Cerebellar nuclear complex (tissue), 1 donor: Measurements from ENCODE around the gene BTN2A1.

Experiments used
- DNase-seq, 2 experiments: peaks; one replicate each; lab custom pipeline; 2025; lab: John Stamatoyannopoulos, UW

BTN2A1 gene

GRCh38 chr6:26468829-26469228 is 11.1 kb downstream of the BTN2A1 start:
- no peak for DNase-seq

- DNase-seq = no peak
These were observed 12.9 kb downstream of the BTN2A1 start for GRCh38 chr6:26470643-26471042.

GRCh38 chr6:26471970-26472369 is 14.2 kb downstream of the BTN2A1 start:
- DNase-seq = no peak

- no peak for DNase-seq
These were observed 15.0 kb downstream of the BTN2A1 start for GRCh38 chr6:26472549-26473290.

DNA sequence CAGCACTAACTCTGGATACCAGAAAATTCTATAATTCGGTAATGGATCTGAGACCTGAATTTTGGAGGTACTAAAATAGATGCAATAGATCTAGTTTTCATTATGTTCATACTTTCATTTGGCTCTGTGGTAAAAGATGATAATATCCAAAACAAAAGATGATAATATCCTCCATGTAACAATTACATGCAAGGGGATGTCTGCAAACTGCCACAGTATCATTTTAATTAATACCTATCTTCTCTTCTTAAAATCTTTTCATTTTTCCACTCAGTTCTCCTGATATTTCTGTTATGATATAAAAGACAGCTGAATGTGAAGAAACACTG is 15.6 kb downstream of the BTN2A1 start:
- no peak for DNase-seq

DNA sequence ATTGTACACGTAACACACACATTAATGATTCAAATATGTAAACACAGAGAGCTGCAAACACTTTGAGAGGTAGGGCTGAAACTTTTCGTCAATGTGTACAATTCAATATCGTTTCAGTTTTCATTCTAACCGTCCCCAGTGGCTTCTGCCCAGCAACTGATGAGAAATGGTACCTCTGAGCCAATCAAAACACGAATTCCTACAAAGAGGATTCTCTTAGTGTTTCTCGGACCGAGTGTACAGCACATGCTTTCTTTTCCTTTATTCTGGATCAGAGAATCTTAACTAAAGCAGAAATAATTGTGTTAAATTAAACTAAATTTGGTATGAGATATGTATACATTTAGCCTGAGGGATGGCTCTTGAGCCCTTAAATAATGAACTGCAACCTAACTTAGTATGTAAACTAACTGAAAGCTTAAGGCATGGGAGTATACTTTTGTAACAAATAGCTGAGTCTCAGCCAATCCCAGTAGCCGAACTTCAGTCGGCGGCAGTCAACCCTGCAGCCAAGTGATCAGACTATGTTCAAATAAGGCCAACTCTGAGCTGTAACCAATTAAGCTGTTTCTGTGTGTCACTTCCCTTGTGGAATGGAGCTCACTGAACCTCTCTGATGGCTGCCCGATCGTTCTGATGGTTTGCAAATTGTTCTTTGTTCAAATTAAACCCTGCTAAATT is 16.1 kb downstream of the BTN2A1 start:
- DNase-seq = no peak

GRCh38 chr6:26474439-26474881 is 16.7 kb downstream of the BTN2A1 start:
- DNase-seq = no peak

DNA sequence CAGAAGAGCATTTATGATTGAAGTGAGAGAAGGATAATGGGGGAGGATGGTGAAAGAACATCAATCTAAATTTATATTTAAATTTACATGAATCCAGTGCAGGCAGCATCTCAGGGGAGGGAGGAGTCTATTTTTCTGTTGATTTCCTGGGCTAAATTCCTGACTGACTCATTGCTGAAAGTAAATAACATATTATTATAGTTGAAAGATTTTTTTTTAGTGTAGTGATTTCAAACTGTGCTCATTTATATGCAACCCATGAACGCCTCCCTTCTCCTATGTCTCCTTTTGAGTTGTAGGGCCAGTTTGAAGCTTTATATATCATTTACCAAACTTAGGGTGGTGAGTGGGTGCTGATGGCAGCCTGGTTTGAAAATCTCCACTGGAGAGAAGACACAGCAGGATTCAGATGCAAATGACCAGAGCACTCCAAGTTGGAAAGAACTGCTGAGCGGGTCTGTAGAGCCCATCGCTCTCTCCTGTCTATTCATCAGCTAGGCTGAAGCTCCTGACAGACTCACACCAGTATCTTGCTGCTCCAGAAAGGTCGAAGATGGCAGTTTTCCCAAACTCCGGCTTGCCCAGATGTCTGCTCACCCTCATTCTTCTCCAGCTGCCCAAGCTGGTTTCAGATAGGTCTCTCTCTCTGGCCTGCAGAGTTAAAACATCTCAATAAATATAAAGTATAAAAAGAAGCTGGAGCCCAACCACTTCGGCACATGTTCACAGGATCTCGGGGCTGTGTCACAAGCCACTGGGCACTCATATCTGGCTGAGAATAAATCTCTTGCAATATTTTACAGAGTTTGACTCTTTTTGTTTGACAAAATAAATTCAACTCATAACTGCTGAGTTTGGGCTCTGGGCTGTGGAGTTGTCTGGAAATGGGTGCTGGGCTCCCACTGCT is 18.3 kb downstream of the BTN2A1 start:
- DNase-seq = no peak

- no peak for DNase-seq
These were observed 19.1 kb downstream of the BTN2A1 start for GRCh38 chr6:26476896-26477295.

DNA sequence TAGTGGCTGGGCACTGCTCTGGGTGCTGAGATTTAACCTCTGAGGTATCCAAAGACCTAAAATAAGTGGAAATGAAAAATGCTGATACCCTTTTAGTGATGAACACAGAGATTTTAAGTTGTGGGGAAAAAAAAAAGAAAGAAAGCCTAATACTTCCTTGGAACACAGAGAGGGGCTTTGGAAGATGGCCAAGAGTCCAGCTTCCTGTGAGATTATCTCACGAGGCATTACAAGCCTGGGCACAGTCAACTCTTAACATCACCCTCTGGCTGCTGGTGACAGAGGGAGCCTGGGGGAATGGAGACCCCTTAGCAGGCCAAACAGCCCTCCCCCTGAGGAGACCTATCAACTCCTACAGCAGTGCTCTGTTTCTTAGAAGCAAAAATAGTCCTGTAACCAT is 19.7 kb downstream of the BTN2A1 start:
- DNase-seq = no peak

DNA sequence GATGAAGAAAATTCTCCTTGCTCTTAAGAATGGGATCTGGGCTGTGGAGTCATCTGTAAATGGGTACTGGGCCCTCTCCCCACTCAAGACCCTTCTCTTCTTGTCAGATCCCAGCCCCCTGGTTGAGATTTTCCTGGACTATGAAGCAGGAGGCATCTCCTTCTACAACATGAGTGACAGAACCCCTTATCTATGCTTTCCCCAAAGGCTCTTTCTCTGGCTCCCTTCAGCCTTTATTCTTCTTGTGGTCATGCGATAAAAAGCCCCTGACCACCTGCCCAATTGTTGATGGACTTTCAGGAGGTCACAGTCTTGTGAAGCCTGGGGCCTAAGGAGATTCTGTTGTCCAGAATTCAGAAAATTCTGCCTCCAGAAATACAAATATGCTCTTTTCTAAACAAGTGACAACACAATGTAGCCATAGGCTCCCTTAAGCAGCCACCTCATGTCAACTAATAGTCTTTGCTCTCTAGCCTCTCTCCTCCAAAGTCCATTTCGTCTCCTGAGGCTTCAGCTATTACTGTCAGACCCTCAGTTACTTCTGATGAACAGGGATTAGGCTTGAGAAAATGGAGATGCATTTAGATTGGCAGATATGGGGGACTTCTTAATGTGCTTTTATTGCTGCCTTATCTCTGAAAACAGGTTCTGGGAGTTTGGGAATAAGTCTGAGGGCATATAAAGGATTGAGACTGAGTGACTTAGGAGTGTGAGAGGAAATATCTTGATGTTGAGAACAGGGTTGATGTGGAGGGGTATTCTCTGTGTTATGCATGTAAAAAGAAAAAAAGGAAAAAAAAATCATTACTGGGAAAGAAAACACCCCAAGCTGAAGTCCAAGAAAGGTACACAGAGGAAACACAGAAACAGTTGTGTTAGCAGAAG is 20.6 kb downstream of the BTN2A1 start:
- DNase-seq = no peak

DNA sequence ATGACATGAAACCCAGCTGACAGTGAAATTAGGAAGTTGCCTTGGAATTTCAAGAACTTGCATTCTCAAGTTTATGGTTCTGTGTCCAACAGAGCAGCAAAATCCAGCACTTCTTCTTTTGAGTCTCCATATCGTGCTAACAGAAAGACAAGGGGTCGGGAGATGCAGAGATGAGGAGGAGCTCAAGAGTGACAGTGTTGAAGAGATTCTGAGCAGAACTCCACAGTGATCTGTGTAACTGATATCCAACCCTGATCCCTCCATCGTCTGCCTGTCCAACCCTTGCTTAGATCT is 21.2 kb downstream of the BTN2A1 start:
- no peak for DNase-seq

DNA sequence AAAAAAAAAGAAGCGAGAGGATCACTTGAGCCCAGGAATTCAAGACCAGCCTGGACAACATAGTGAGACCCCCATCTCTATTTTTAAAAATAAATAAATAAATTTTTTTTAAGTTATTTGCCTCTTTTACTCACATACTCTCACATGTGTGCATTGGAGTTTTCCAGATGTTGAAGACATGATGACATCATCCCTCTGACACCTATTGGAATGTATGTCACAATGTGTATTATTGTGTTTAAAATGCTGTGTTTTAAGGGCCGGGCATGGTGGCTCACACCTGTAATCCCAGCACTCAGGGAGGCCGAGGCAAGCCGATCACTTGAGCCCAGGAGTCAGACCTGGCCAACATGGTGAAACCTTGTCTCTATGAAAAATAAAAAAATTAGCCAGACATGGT is 24.6 kb downstream of the BTN2A1 start:
- DNase-seq = no peak

- DNase-seq = no peak
These were observed 26.0 kb downstream of the BTN2A1 start for GRCh38 chr6:26483727-26484126.

DNA sequence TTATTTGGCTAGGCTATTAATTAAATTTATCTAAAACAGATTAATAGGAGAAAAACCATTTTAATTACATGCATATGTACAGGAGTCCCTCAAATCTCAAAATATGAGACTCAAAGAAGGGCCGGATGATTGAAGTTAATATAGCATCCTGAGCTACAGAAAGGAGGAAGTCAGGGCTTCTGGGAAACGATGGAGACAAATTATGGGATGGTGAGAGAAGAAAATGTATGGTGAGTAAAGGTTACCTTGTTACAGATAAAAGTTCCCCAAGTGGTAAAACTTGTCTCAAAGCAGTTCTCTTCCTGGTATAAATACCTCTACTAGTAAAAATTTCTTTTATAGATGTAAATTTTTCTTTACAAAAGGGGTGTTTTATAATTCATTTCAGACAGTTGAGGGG is 26.4 kb downstream of the BTN2A1 start:
- DNase-seq = no peak

- DNase-seq = no peak
These were observed 27.5 kb downstream of the BTN2A1 start for GRCh38 chr6:26485112-26485780.

- DNase-seq = no peak
These were observed 28.6 kb downstream of the BTN2A1 start for GRCh38 chr6:26486358-26486757.

DNA sequence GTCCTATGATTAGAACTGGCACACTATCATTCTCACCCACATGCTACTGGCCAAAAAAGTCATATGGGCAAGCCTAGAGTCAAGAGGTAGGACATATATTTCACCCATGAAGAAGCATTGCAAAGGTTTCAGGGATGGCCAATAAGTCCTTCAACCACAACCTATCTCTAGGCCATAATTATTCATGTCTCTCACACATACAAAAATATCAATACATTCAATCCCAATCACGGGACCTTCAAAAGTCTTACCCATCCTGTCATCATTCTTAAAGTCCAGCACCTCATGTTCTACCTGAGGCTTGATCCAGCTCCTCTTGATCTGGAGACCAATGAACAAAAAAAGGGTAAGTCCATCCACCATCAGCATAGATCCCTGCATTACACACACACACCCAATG is 29.7 kb downstream of the BTN2A1 start:
- DNase-seq = no peak

GRCh38 chr6:26489996-26490964 is 32.5 kb downstream of the BTN2A1 start:
- DNase-seq = no peak

- DNase-seq = no peak
These were observed 33.8 kb downstream of the BTN2A1 start for GRCh38 chr6:26491604-26492003.
